ENCODE measurements around the gene CLCN3. TPM values are rescaled to one million over a fixed set of nuclear protein-coding genes. Genes with fewer than 3 reads are reported as not detected.

Gene CLCN3
- total and polyA plus RNA-seq, 9 of the 15 experiments (the other 6 are each of a cell fraction or from before 2014, with no cell fraction given) = 12.7 to 60.6 (median 38.5) TPM

GRCh38 chr4:169689681-169690080 is 69.3 kb downstream of the CLCN3 start:
- H3K4me3 ChIP-seq = no peak overlapping the region
- no peaks in the 10 kb centered on the region for H3K4me1 ChIP-seq (replicated peaks in 1 of 2; ENCODE audit: control insufficient read depth in 2 of 2, insufficient read depth in 2 of 2, low read length in 2 of 2)
- no peaks in the 10 kb centered on the region for H3K27me3 ChIP-seq (ENCODE audit: control insufficient read depth in 2 of 2, insufficient read depth in 2 of 2, low read length in 2 of 2)
- no peak overlapping the region for H3K4me2 ChIP-seq (ENCODE audit: insufficient read depth, low read length)
- no peak overlapping the region for H3K27ac ChIP-seq (ENCODE audit: extremely low read depth, low read depth, low read length)
- DNase-seq (ENCODE audit: extremely low read depth in 1 of 4, low spot score in 3 of 4) (no peak), FAIRE-seq (no peak), ATAC-seq (no peak)
- H3K79me2 ChIP-seq (ENCODE audit: control insufficient read depth, insufficient read depth, low read length) = 0 out of 3 replicates have a peak, but pooled peaks cover 2% of the 10 kb centered on the region
- H3K9me1 ChIP-seq (ENCODE audit: control insufficient read depth, insufficient read depth, low read length) = no peaks in the 10 kb centered on the region
- CTCF ChIA-PET (ENCODE audit: low intra/inter-chr PET ratio) = no interaction called here
- BruUV-seq (replicated peaks) = no TSS peak
- WGBS (ENCODE audit: insufficient coverage, low coverage, missing lambda C conversion rate) = 95% methylated on average over 1 of the region's 1 CpG
- intact Hi-C loops (cut with micrococcal nuclease) = no loop called here
- in situ Hi-C loops (cut with MboI) = no loop called here
- H4K20me1 ChIP-seq (replicated peaks; ENCODE audit: control insufficient read depth, insufficient read depth, low read length) = no peaks in the 10 kb centered on the region
- no peak overlapping the region for H3K9ac ChIP-seq (ENCODE audit: insufficient read depth in 1 of 2, low read depth in 2 of 2, low read length in 2 of 2)
- H3K36me3 ChIP-seq (ENCODE audit: control insufficient read depth, insufficient read depth, low read length) = peaks cover 65% of the 10 kb centered on the region
- H2AFZ ChIP-seq (ENCODE audit: low read depth, low read length) = no peak overlapping the region
- no peak for TF ChIP-seq DPF2 (IDR thresholded peaks at IDR 0.05)
- TF ChIP-seq ZNF444 (CRISPR knock-in tag; IDR thresholded peaks at IDR 0.05) = no peak
- no peak for TF ChIP-seq CEBPG (CRISPR knock-in tag; IDR thresholded peaks at IDR 0.05)
- TF ChIP-seq CEBPG (tag; conservative IDR thresholded peaks at IDR 0.05 in 1 of 2, IDR thresholded peaks at IDR 0.05 in 1 of 2) = 0 out of 4 replicates have a peak, but pooled peaks of 1 of the 2 experiments have one; percentile 13
- TF ChIP-seq ATF3 (IDR thresholded peaks at IDR 0.05) = peak; percentile 45; the same call in 1 of the 2 replicates
- TF ChIP-seq ATF3 (CRISPR knock-in tag; conservative IDR thresholded peaks at IDR 0.05) = no peak
- TF ChIP-seq CUX1 (CRISPR knock-in tag; IDR thresholded peaks at IDR 0.05) = no peak
- no peaks in the 10 kb centered on the region for H3K9me3 ChIP-seq (replicated peaks; ENCODE audit: control insufficient read depth, insufficient read depth, low read depth, low read length)
- POLR2A ChIA-PET = interaction anchor here (1.3 kb wide), 1 partner anchor 9 kb away, joined by 3 read pairs; no protein-coding TSS in a partner anchor

Measured in K562 (cell line).